Keratinocyte (primary cell): Measurements from ENCODE around the gene GPATCH2. TPM values are rescaled to one million over a fixed set of nuclear protein-coding genes. Genes with fewer than 3 reads are reported as not detected.

Experiments used
- DNase-seq: peaks from one replicate; pipeline ENCODE4 v3.0.0-alpha.2; 2011; ENCODE audit warnings: low read depth, missing footprints, low spot score
- FAIRE-seq: peaks from 2 replicates; lab custom pipeline; 2011; peaks lifted over from hg19 to GRCh38; lab: Jason Lieb, UNC
- H2AFZ ChIP-seq: 2 replicates; pipeline ENCODE4 v1.6.0; 2012; ENCODE audit warnings: low read length, control low read depth, inconsistent platforms; ENCODE audit not compliant: control insufficient read depth
- H3K27ac ChIP-seq: 2 replicates; pipeline ENCODE4 v1.5.1; 2011; ENCODE audit warnings: low read length; ENCODE audit not compliant: control insufficient read depth, insufficient read depth
- H3K27me3 ChIP-seq: 3 replicates; pipeline ENCODE4 v1.6.0; 2011; ENCODE audit warnings: low read length; ENCODE audit not compliant: control insufficient read depth, insufficient read depth; ENCODE audit errors: extremely low read depth
- H3K36me3 ChIP-seq, 2 experiments: 2 replicates in 1 of 2; 3 replicates in 1 of 2; pipeline ENCODE4 v1.5.1; 2011; ENCODE audit warnings: low read length in 2 of 2, mild to moderate bottlenecking in 1 of 2; ENCODE audit not compliant: control insufficient read depth in 2 of 2, insufficient read depth in 2 of 2; ENCODE audit errors: extremely low read depth in 1 of 2
- H3K4me1 ChIP-seq: 3 replicates; pipeline ENCODE4 v1.5.1; 2011; ENCODE audit warnings: low read length; ENCODE audit not compliant: control insufficient read depth, insufficient read depth; ENCODE audit errors: extremely low read depth
- H3K4me2 ChIP-seq: 3 replicates; pipeline ENCODE4 v1.6.0; 2011; ENCODE audit warnings: low read depth, low read length; ENCODE audit not compliant: control insufficient read depth, insufficient read depth; ENCODE audit errors: extremely low read depth
- H3K4me3 ChIP-seq, 3 experiments: fragments of 200-600 bp in 1 of 3; sonication (generic) in 1 of 3; 2 replicates in 2 of 3; 3 replicates in 1 of 3; pipeline ENCODE4 v1.5.1; 2011 to 2016; ENCODE audit warnings: low read length in 3 of 3, mild to moderate bottlenecking in 3 of 3, control low read depth in 2 of 3, inconsistent platforms in 1 of 3, low read depth in 1 of 3, mixed read lengths in 1 of 3, mixed run types in 1 of 3, moderate library complexity in 1 of 3; ENCODE audit not compliant: control insufficient read depth in 2 of 3, insufficient read depth in 2 of 3; ENCODE audit errors: extremely low read depth in 1 of 3
- H3K79me2 ChIP-seq: 2 replicates; pipeline ENCODE4 v1.6.0; 2012; ENCODE audit warnings: low read length; ENCODE audit not compliant: control insufficient read depth, insufficient read depth
- H3K9ac ChIP-seq: 3 replicates; pipeline ENCODE4 v1.6.0; 2011; ENCODE audit warnings: low read length; ENCODE audit not compliant: control insufficient read depth, insufficient read depth; ENCODE audit errors: extremely low read depth
- H3K9me1 ChIP-seq: 3 replicates; pipeline ENCODE4 v1.6.0; 2011; ENCODE audit warnings: low read length; ENCODE audit not compliant: control insufficient read depth, insufficient read depth; ENCODE audit errors: extremely low read depth
- H3K9me3 ChIP-seq: 2 replicates; pipeline ENCODE4 v1.5.1; 2012; ENCODE audit warnings: low read depth, low read length; ENCODE audit not compliant: control insufficient read depth
- H4K20me1 ChIP-seq: 3 replicates; pipeline ENCODE4 v1.6.0; 2011; ENCODE audit warnings: low read length; ENCODE audit not compliant: control insufficient read depth, insufficient read depth; ENCODE audit errors: extremely low read depth
- EZH2 ChIP-seq: IDR thresholded peaks from one replicate; pipeline ENCODE4 v1.6.1; 2012; ENCODE audit warnings: inconsistent platforms, mild to moderate bottlenecking, low read length, moderate library complexity
- dilution Hi-C: fragments of 300-500 bp; cut with MboI; formaldehyde crosslinking; loops from one replicate; pipeline ENCODE4 v1.7.0; 2020; ENCODE audit warnings: low sequenced_read_pairs; ENCODE audit not compliant: extremely low pct_ligation_motif_present
- polyA plus RNA-seq, 5 experiments: library from polyadenylated mRNA; depleted of rRNA in 3 of 5; stranded (reverse) in 3 of 5; stranded (forward) in 1 of 5; unstranded in 1 of 5; fragments of >200 nt; gene quantifications; 1 replicate in 1 of 5; 2 replicates in 3 of 5; 3 replicates in 1 of 5; pipeline versions ENCODE4 v1.2.1 to v1.2.3, GENCODE V29; 2011 to 2012; ENCODE audit warnings: missing spikeins in 2 of 5, low read depth in 1 of 5, low replicate concordance in 1 of 5
- TF ChIP-seq, protein P1 (sequence below), 3 experiments: IDR thresholded peaks in 1 of 3; conservative IDR thresholded peaks in 1 of 3; optimal IDR thresholded peaks in 1 of 3; 2 replicates in 2 of 3; 3 replicates in 1 of 3; pipeline versions ENCODE3 to v1.5.1; 2011; ENCODE audit warnings: low read length in 3 of 3, mild to moderate bottlenecking in 3 of 3, moderate library complexity in 2 of 3, control low read depth in 1 of 3, inconsistent platforms in 1 of 3; ENCODE audit not compliant: insufficient read depth in 2 of 3; ENCODE audit errors: extremely low read depth in 1 of 3

The GPATCH2 gene
- polyA plus RNA-seq, 1 donor (not counting 4 experiments of a cell fraction or from before 2014, with no cell fraction given): 15.7 TPM

DNA sequence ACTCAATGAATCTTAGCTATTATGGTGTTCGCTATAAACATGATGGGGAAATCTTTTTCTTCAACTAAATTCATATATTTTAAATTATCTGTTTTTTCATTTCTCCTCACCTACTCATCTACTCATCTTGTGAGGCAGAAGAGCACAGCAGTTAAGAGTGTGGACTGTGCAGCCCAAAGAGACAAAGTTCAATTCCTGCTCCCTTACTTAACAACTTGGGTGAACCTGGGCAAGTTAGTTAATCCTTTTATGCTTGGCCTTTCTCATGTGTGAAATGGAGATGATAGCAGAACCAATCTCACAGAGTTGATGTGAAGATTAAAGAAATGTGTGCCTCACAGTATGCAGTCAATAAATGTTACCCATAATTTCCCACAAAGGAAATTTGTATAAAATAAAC lies 168.2 kb downstream of the GPATCH2 start:
- Histone ChIP-seq H3K4me2 (no peak overlapping the region), H3K4me3 (no peak overlapping the region), H3K36me3 (no peaks in the 10 kb centered on the region), H2AFZ (no peak overlapping the region), H4K20me1 (no peaks in the 10 kb centered on the region), H3K9me1 (no peaks in the 10 kb centered on the region), H3K27ac (no peak overlapping the region), H3K9me3 (peaks cover 4% of the 10 kb centered on the region), H3K79me2 (no peaks in the 10 kb centered on the region), H3K9ac (no peak overlapping the region), H3K4me1 (no peaks in the 10 kb centered on the region), H3K27me3 (no peaks in the 10 kb centered on the region)
- dilution Hi-C loops: no loop called here
- no peak for FAIRE-seq
- TF ChIP-seq, protein P1, sequence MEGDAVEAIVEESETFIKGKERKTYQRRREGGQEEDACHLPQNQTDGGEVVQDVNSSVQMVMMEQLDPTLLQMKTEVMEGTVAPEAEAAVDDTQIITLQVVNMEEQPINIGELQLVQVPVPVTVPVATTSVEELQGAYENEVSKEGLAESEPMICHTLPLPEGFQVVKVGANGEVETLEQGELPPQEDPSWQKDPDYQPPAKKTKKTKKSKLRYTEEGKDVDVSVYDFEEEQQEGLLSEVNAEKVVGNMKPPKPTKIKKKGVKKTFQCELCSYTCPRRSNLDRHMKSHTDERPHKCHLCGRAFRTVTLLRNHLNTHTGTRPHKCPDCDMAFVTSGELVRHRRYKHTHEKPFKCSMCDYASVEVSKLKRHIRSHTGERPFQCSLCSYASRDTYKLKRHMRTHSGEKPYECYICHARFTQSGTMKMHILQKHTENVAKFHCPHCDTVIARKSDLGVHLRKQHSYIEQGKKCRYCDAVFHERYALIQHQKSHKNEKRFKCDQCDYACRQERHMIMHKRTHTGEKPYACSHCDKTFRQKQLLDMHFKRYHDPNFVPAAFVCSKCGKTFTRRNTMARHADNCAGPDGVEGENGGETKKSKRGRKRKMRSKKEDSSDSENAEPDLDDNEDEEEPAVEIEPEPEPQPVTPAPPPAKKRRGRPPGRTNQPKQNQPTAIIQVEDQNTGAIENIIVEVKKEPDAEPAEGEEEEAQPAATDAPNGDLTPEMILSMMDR (optimal IDR thresholded peaks at IDR 0.05 in 1 of 3, IDR thresholded peaks at IDR 0.05 in 1 of 3, conservative IDR thresholded peaks at IDR 0.05 in 1 of 3; ENCODE audit: extremely low read depth in 1 of 3, insufficient read depth in 2 of 3, low read length in 3 of 3): no peak
- TF ChIP-seq EZH2: no peak
- no peak for DNase-seq

DNA sequence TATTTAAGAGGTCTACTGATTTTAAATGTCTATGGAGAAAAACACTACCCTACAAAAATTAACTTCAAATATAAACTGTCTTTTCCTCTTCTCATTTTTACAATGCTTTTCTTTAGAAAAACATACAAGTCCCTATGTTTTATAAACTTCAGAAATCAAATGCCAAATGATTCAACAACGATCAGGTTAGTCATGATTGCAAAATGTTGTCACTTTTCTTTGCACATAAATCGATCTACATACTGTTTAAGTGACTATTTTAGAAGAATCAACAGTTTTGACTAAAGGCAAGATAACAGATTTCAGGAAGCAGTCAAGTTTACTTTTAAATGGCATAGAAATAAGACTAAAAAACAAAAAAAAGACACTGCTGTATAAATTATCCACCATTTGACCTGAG lies 168.7 kb downstream of the GPATCH2 start:
- FAIRE-seq: no peak
- H3K4me3 ChIP-seq: no peak overlapping the region
- TF ChIP-seq EZH2: no peak
- TF ChIP-seq, protein P1 (optimal IDR thresholded peaks at IDR 0.05 in 1 of 3, IDR thresholded peaks at IDR 0.05 in 1 of 3, conservative IDR thresholded peaks at IDR 0.05 in 1 of 3; ENCODE audit: extremely low read depth in 1 of 3, insufficient read depth in 2 of 3, low read length in 3 of 3): no peak
- H4K20me1 ChIP-seq: no peaks in the 10 kb centered on the region
- H3K27me3 ChIP-seq: no peaks in the 10 kb centered on the region
- H3K4me1 ChIP-seq: peaks cover 4% of the 10 kb centered on the region
- DNase-seq: no peak
- no peak overlapping the region for H2AFZ ChIP-seq
- peaks cover 4% of the 10 kb centered on the region for H3K9me3 ChIP-seq
- dilution Hi-C loops: no loop called here
- H3K27ac ChIP-seq: no peak overlapping the region
- no peaks in the 10 kb centered on the region for H3K79me2 ChIP-seq
- no peaks in the 10 kb centered on the region for H3K9me1 ChIP-seq
- H3K36me3 ChIP-seq: no peaks in the 10 kb centered on the region
- no peak overlapping the region for H3K9ac ChIP-seq
- H3K4me2 ChIP-seq: no peak overlapping the region
